GM20000 (cell line): ENCODE measurements around the gene DCLK2.

Source experiments
- DNase-seq: peaks from one replicate; pipeline ENCODE4 v3.0.0; 2012; ENCODE audit warnings: low spot score
- CTCF ChIP-seq: IDR thresholded peaks from 2 replicates; pipeline ENCODE4 v1.5.1; 2012; ENCODE audit warnings: mild to moderate bottlenecking, control low read depth; ENCODE audit errors: extremely low read depth, missing control alignments

DCLK2 gene

GRCh38 chr4:150044517-150044916, 33.7 kb upstream of the DCLK2 start:
- no peak for DNase-seq
- no peak for TF ChIP-seq CTCF

GRCh38 chr4:150045410-150045809, 32.8 kb upstream of the DCLK2 start:
- TF ChIP-seq CTCF: no peak
- no peak for DNase-seq

- no peak for DNase-seq
- no peak for TF ChIP-seq CTCF
Measured at GRCh38 chr4:150046728-150047217, 31.5 kb upstream of the DCLK2 start.

GRCh38 chr4:150047546-150047945, 30.7 kb upstream of the DCLK2 start:
- DNase-seq: no peak

GRCh38 chr4:150049682-150050081, 28.6 kb upstream of the DCLK2 start:
- DNase-seq: no peak
- no peak for TF ChIP-seq CTCF

More at GRCh38 chr4:150047546-150047945, 30.7 kb upstream of the DCLK2 start:
- no peak for TF ChIP-seq CTCF

- DNase-seq: no peak
- no peak for TF ChIP-seq CTCF
Measured at GRCh38 chr4:150050566-150050965, 27.7 kb upstream of the DCLK2 start.

GRCh38 chr4:150051111-150051510, 27.1 kb upstream of the DCLK2 start:
- TF ChIP-seq CTCF: no peak
- no peak for DNase-seq
